Measurements from ENCODE around the gene TNFRSF18.
"Not testable (repeated sequence)": the region's sequence is repeated elsewhere in the genome, so short reads cannot be mapped to it uniquely, and the experiment has no call there.

The TNFRSF18 gene

GRCh38 chr1:1179346-1179982 is 26.9 kb downstream of the TNFRSF18 start:
- no peak overlapping the region for H3K4me3 ChIP-seq (ENCODE audit: control insufficient read depth, low read depth, low read length)
- DNase-seq (ENCODE audit: low read depth): no peak
- TF ChIP-seq CTCF (conservative IDR thresholded peaks at IDR 0.05; ENCODE audit: control insufficient read depth, insufficient read depth, low read depth, low read length): no peak

- DNase-seq (ENCODE audit: low read depth): no peak
- H3K4me3 ChIP-seq (ENCODE audit: control insufficient read depth, low read depth, low read length): no peak overlapping the region
- TF ChIP-seq CTCF (conservative IDR thresholded peaks at IDR 0.05; ENCODE audit: control insufficient read depth, insufficient read depth, low read depth, low read length): no peak
Observed at GRCh38 chr1:1178794-1179331, 27.5 kb downstream of the TNFRSF18 start.

- DNase-seq (ENCODE audit: low read depth): no peak
- no peak for TF ChIP-seq CTCF (conservative IDR thresholded peaks at IDR 0.05; ENCODE audit: control insufficient read depth, insufficient read depth, low read depth, low read length)
- H3K4me3 ChIP-seq (ENCODE audit: control insufficient read depth, low read depth, low read length): no peak overlapping the region
Observed at GRCh38 chr1:1177452-1178206, 28.8 kb downstream of the TNFRSF18 start.

- no peak for TF ChIP-seq CTCF (conservative IDR thresholded peaks at IDR 0.05; ENCODE audit: control insufficient read depth, insufficient read depth, low read depth, low read length)
Observed at GRCh38 chr1:1176931-1177330, 29.5 kb downstream of the TNFRSF18 start.

GRCh38 chr1:1176063-1176761 is 30.2 kb downstream of the TNFRSF18 start:
- H3K4me3 ChIP-seq (ENCODE audit: control insufficient read depth, low read depth, low read length); DNase-seq (ENCODE audit: low read depth): not testable (repeated sequence)

More at GRCh38 chr1:1176931-1177330, 29.5 kb downstream of the TNFRSF18 start:
- H3K4me3 ChIP-seq (ENCODE audit: control insufficient read depth, low read depth, low read length): no peak overlapping the region
- DNase-seq (ENCODE audit: low read depth): no peak

- no peak for TF ChIP-seq CTCF (conservative IDR thresholded peaks at IDR 0.05; ENCODE audit: control insufficient read depth, insufficient read depth, low read depth, low read length)
- DNase-seq (ENCODE audit: low read depth): no peak
- no peak overlapping the region for H3K4me3 ChIP-seq (ENCODE audit: control insufficient read depth, low read depth, low read length)
Observed at GRCh38 chr1:1175221-1176062, 30.9 kb downstream of the TNFRSF18 start.
